ENCODE results near the gene CSMD2.

CSMD2 gene

DNA sequence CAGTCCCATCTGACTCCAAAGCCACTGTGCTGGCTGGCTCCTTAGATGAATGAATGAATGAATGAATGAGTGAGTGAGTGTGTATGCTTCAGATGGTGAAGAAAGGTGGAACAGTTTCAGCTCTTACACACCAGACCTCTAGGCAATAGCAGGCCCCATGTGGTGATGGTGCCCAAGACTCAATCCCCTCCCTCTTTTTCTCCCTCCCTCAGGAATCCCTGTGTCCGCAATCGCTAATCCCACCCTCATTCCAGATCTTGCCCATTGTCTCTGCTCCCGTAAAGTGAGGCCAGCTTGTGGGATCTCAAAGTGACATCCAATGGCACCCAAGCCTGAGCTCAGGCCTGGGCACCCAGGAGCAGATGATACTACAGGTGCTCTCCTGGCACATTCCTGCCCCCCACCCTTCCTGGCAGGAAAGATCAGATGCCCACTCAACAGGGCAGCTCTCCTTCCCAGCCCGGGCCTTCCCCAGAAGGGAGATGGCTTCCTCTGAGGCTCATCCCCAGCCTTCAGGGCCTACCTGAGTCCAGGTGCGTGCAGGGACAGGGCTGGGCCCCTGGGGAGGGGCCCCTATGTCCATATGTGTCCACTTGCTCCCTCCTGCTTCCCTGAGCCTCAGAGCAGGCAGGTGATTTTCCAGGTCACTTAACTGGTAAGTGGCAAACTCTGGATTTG, 194.7 kb downstream of the CSMD2 start:
- H3K9ac ChIP-seq (ENCODE audit: low read length): no peak overlapping the region
- WGBS: 77% methylated on average over 5 of the region's 5 CpGs
- H3K9me3 ChIP-seq (ENCODE audit: control insufficient read depth, low read length): no peaks in the 10 kb centered on the region

DNA sequence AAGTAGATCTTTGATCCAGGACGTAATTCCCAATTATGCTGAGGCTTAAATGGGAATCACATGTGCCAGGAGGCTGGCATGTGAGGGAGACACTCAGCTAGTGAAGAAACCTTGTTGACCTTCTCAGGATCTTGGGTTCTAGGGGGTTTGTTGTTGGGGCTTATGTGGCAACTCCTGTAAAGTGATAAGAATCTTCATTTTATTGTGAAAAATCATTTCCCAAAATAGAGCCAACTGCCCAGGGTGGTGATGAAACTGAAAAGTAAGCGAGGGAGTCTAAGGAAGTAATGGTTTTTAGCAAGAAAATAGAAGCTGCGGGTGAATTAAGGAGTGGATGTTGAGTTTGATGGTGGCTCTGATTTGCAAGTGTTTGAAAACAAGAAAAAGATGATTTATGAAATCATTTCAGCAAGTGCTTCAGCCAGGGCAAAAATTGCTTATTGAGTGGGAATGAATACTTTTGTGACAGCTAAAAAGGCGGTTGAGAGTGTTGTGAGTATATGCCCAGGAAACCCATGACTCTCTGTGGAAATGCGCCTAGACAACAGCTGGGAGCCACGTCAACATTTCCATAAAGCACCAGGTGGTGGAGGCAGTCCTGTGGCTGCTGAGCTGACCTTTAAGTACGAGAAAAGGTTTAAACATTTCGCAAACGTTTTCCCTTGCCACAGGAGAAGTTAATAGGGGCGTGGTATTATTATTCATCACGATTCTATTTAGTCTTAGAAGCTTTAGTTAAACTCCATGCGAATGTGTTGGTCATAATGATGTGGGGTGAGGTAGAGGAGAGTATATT, 198.5 kb downstream of the CSMD2 start:
- Histone ChIP-seq H3K9ac (ENCODE audit: low read length) (no peak overlapping the region), H3K27ac (ENCODE audit: low read length, poor library complexity, severe bottlenecking) (no peak overlapping the region), H3K23ac (ENCODE audit: low read length in 2 of 2) (no peak overlapping the region), H3K27me3 (ENCODE audit: control insufficient read depth in 1 of 2, insufficient read depth in 1 of 2, low read length in 2 of 2) (no peaks in the 10 kb centered on the region), H3K9me3 (ENCODE audit: control insufficient read depth, low read length) (no peaks in the 10 kb centered on the region), H4K91ac (ENCODE audit: low read length) (no peak overlapping the region), H3K18ac (ENCODE audit: low read depth in 1 of 2, low read length in 2 of 2) (no peak overlapping the region), H3K36me3 (ENCODE audit: control insufficient read depth in 1 of 2, insufficient read depth in 2 of 2, low read depth in 1 of 2, low read length in 2 of 2) (no peaks in the 10 kb centered on the region), H2AK5ac (ENCODE audit: low read length, severe bottlenecking) (no peak overlapping the region), H2BK12ac (ENCODE audit: low read length in 2 of 2) (no peak overlapping the region), H2AFZ (ENCODE audit: low read depth, low read length) (no peak overlapping the region), H4K8ac (ENCODE audit: low read length) (no peak overlapping the region), H2BK5ac (ENCODE audit: low read depth, low read length, poor library complexity, severe bottlenecking) (no peak overlapping the region), H3K14ac (ENCODE audit: low read length in 2 of 2) (no peak overlapping the region), H3K4ac (ENCODE audit: low read depth in 1 of 2, low read length in 2 of 2) (no peak overlapping the region), H3K79me1 (replicated peaks; ENCODE audit: low read length, poor library complexity, severe bottlenecking) (no peaks in the 10 kb centered on the region), H2BK120ac (ENCODE audit: low read depth, low read length) (no peak overlapping the region), H3K4me3 (ENCODE audit: insufficient read depth in 1 of 2, low read depth in 1 of 2, low read length in 2 of 2) (no peak overlapping the region), H2BK15ac (ENCODE audit: low read depth, poor library complexity, severe bottlenecking) (no peak overlapping the region), H3K4me2 (ENCODE audit: low read length, poor library complexity, severe bottlenecking) (no peak overlapping the region), H3K4me1 (ENCODE audit: control insufficient read depth, insufficient read depth, low read depth, low read length) (no peaks in the 10 kb centered on the region)
- DNase-seq: no peak
- WGBS: 62% methylated on average over 12 of the region's 12 CpGs

More for the DNA sequence above, 194.7 kb downstream of the CSMD2 start:
- Histone ChIP-seq H3K4ac (ENCODE audit: low read depth in 1 of 2, low read length in 2 of 2) (no peak overlapping the region), H2AFZ (ENCODE audit: low read depth, low read length) (no peak overlapping the region), H3K36me3 (ENCODE audit: control insufficient read depth in 1 of 2, insufficient read depth in 2 of 2, low read depth in 1 of 2, low read length in 2 of 2) (no peaks in the 10 kb centered on the region), H3K23ac (ENCODE audit: low read length in 2 of 2) (no peak overlapping the region), H3K27ac (ENCODE audit: low read length, poor library complexity, severe bottlenecking) (no peak overlapping the region), H3K27me3 (ENCODE audit: control insufficient read depth in 1 of 2, insufficient read depth in 1 of 2, low read length in 2 of 2) (no peaks in the 10 kb centered on the region), H2BK12ac (ENCODE audit: low read length in 2 of 2) (no peak overlapping the region), H2BK5ac (ENCODE audit: low read depth, low read length, poor library complexity, severe bottlenecking) (no peak overlapping the region), H3K14ac (ENCODE audit: low read length in 2 of 2) (no peak overlapping the region), H3K4me1 (ENCODE audit: control insufficient read depth, insufficient read depth, low read depth, low read length) (no peaks in the 10 kb centered on the region), H4K91ac (ENCODE audit: low read length) (no peak overlapping the region), H4K8ac (ENCODE audit: low read length) (no peak overlapping the region), H2AK5ac (ENCODE audit: low read length, severe bottlenecking) (no peak overlapping the region), H3K4me2 (ENCODE audit: low read length, poor library complexity, severe bottlenecking) (no peak overlapping the region), H3K18ac (ENCODE audit: low read depth in 1 of 2, low read length in 2 of 2) (no peak overlapping the region), H3K4me3 (ENCODE audit: insufficient read depth in 1 of 2, low read depth in 1 of 2, low read length in 2 of 2) (no peak overlapping the region), H3K79me1 (replicated peaks; ENCODE audit: low read length, poor library complexity, severe bottlenecking) (no peaks in the 10 kb centered on the region), H2BK15ac (ENCODE audit: low read depth, poor library complexity, severe bottlenecking) (no peak overlapping the region), H2BK120ac (ENCODE audit: low read depth, low read length) (no peak overlapping the region)
- no peak for DNase-seq

DNA sequence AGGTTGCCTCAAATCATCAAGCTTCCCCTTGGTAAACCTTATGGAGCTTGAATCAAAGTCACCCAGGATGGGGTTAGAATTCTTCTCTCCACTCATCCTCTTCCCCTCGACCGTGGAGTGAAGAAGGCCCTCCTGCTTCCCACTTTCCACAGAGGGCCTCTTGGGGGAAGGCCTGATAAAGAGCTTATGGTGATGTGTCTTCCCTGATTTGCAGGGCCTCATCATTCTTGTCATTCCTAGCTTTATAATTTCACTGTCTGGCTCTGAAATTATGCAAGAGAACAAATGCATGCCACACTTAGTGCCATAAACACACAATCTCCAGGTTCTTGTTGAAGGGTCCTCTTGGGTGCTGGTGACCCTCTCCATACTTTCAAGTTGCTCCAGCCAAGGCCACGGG, 199.9 kb downstream of the CSMD2 start:
- Histone ChIP-seq H3K4me1 (ENCODE audit: control insufficient read depth, insufficient read depth, low read depth, low read length) (no peaks in the 10 kb centered on the region), H3K9me3 (ENCODE audit: control insufficient read depth, low read length) (no peaks in the 10 kb centered on the region), H3K27me3 (ENCODE audit: control insufficient read depth in 1 of 2, insufficient read depth in 1 of 2, low read length in 2 of 2) (no peaks in the 10 kb centered on the region), H4K91ac (ENCODE audit: low read length) (no peak overlapping the region), H4K8ac (ENCODE audit: low read length) (no peak overlapping the region), H3K9ac (ENCODE audit: low read length) (no peak overlapping the region), H3K14ac (ENCODE audit: low read length in 2 of 2) (no peak overlapping the region), H2BK12ac (ENCODE audit: low read length in 2 of 2) (no peak overlapping the region), H2BK5ac (ENCODE audit: low read depth, low read length, poor library complexity, severe bottlenecking) (no peak overlapping the region), H3K4me3 (ENCODE audit: insufficient read depth in 1 of 2, low read depth in 1 of 2, low read length in 2 of 2) (no peak overlapping the region), H2BK15ac (ENCODE audit: low read depth, poor library complexity, severe bottlenecking) (no peak overlapping the region), H2AFZ (ENCODE audit: low read depth, low read length) (no peak overlapping the region), H3K4me2 (ENCODE audit: low read length, poor library complexity, severe bottlenecking) (no peak overlapping the region), H3K4ac (ENCODE audit: low read depth in 1 of 2, low read length in 2 of 2) (no peak overlapping the region), H2AK5ac (ENCODE audit: low read length, severe bottlenecking) (no peak overlapping the region), H3K36me3 (ENCODE audit: control insufficient read depth in 1 of 2, insufficient read depth in 2 of 2, low read depth in 1 of 2, low read length in 2 of 2) (no peaks in the 10 kb centered on the region), H3K18ac (ENCODE audit: low read depth in 1 of 2, low read length in 2 of 2) (no peak overlapping the region), H3K79me1 (replicated peaks; ENCODE audit: low read length, poor library complexity, severe bottlenecking) (no peaks in the 10 kb centered on the region), H2BK120ac (ENCODE audit: low read depth, low read length) (no peak overlapping the region), H3K23ac (ENCODE audit: low read length in 2 of 2) (no peak overlapping the region), H3K27ac (ENCODE audit: low read length, poor library complexity, severe bottlenecking) (no peak overlapping the region)
- 53% methylated on average over 3 of the region's 3 CpGs for WGBS
- no peak for DNase-seq

DNA sequence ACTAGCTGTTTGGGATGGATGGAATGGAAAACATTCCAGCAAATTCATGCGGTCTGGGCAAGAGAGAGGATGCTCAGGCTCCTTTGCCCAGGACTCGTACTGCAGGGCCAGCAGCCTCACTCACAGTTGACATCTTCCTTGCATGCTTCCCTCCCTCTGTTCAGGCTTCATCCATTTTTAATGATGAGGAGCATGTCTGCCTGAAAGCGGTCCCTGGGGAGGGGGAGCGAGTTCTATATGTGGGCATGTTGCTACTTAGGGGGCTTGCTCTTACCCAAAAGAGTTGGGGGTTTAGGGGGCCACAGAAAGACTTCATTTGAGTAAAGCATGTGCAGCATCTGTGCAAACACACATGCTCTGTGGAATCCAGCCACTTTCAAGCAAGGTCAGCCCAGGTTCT, 203.0 kb downstream of the CSMD2 start:
- Histone ChIP-seq H2BK120ac (ENCODE audit: low read depth, low read length) (no peak overlapping the region), H3K79me1 (replicated peaks; ENCODE audit: low read length, poor library complexity, severe bottlenecking) (no peaks in the 10 kb centered on the region), H3K9me3 (ENCODE audit: control insufficient read depth, low read length) (no peaks in the 10 kb centered on the region), H3K14ac (ENCODE audit: low read length in 2 of 2) (no peak overlapping the region), H4K91ac (ENCODE audit: low read length) (no peak overlapping the region), H3K36me3 (ENCODE audit: control insufficient read depth in 1 of 2, insufficient read depth in 2 of 2, low read depth in 1 of 2, low read length in 2 of 2) (no peaks in the 10 kb centered on the region), H2BK12ac (ENCODE audit: low read length in 2 of 2) (no peak overlapping the region), H3K4ac (ENCODE audit: low read depth in 1 of 2, low read length in 2 of 2) (no peak overlapping the region), H2AK5ac (ENCODE audit: low read length, severe bottlenecking) (no peak overlapping the region), H3K23ac (ENCODE audit: low read length in 2 of 2) (no peak overlapping the region), H3K4me2 (ENCODE audit: low read length, poor library complexity, severe bottlenecking) (no peak overlapping the region), H4K8ac (ENCODE audit: low read length) (no peak overlapping the region), H3K27me3 (ENCODE audit: control insufficient read depth in 1 of 2, insufficient read depth in 1 of 2, low read length in 2 of 2) (no peaks in the 10 kb centered on the region), H3K4me1 (ENCODE audit: control insufficient read depth, insufficient read depth, low read depth, low read length) (no peaks in the 10 kb centered on the region), H3K9ac (ENCODE audit: low read length) (no peak overlapping the region), H3K27ac (ENCODE audit: low read length, poor library complexity, severe bottlenecking) (no peak overlapping the region), H2BK5ac (ENCODE audit: low read depth, low read length, poor library complexity, severe bottlenecking) (no peak overlapping the region), H2AFZ (ENCODE audit: low read depth, low read length) (no peak overlapping the region), H3K18ac (ENCODE audit: low read depth in 1 of 2, low read length in 2 of 2) (no peak overlapping the region), H3K4me3 (ENCODE audit: insufficient read depth in 1 of 2, low read depth in 1 of 2, low read length in 2 of 2) (no peak overlapping the region), H2BK15ac (ENCODE audit: low read depth, poor library complexity, severe bottlenecking) (no peak overlapping the region)
- no peak for DNase-seq
- 78% methylated on average over 3 of the region's 4 CpGs for WGBS
